Glutamatergic neuron (in vitro differentiated cells): Measurements from ENCODE around the gene ZIC3. TPM values are rescaled to one million over a fixed set of nuclear protein-coding genes. Genes with fewer than 3 reads are reported as not detected.
A peak's percentile ranks its signal among the peaks of the same experiment; 100 is the strongest.

ENCODE experiments used
- DNase-seq: peaks from one replicate; pipeline ENCODE4 v3.0.0; 2022
- H3K27ac Mint-ChIP-seq: one replicate; pipeline ENCODE4 v1.8.0; 2020; ENCODE audit warnings: mild to moderate bottlenecking, mixed read lengths, inconsistent platforms; ENCODE audit not compliant: unreplicated experiment
- H3K27me3 Mint-ChIP-seq: one replicate; pipeline ENCODE4 v1.8.0; 2020; ENCODE audit warnings: mild to moderate bottlenecking, moderate library complexity, mixed read lengths, inconsistent platforms; ENCODE audit not compliant: unreplicated experiment
- H3K36me3 Mint-ChIP-seq: one replicate; pipeline ENCODE4 v1.8.0; 2020; ENCODE audit warnings: mild to moderate bottlenecking, mixed read lengths, inconsistent platforms; ENCODE audit not compliant: unreplicated experiment
- H3K4me1 Mint-ChIP-seq: one replicate; pipeline ENCODE4 v1.8.0; 2020; ENCODE audit warnings: mild to moderate bottlenecking, low read depth, mixed read lengths, inconsistent platforms; ENCODE audit not compliant: unreplicated experiment
- H3K4me3 Mint-ChIP-seq: one replicate; pipeline ENCODE4 v1.8.0; 2020; ENCODE audit warnings: mild to moderate bottlenecking, mixed read lengths, inconsistent platforms; ENCODE audit not compliant: unreplicated experiment
- H3K9me3 Mint-ChIP-seq: one replicate; pipeline ENCODE4 v1.8.0; 2020; ENCODE audit warnings: mild to moderate bottlenecking, moderate library complexity, mixed read lengths, inconsistent platforms; ENCODE audit not compliant: unreplicated experiment
- total RNA-seq: library from RNA; stranded (reverse); fragmentation: NEBNext Ultra II Directional; extraction: Animal tissue kit (Norgen Biotek cat#: 25700); gene quantifications from one replicate; pipeline ENCODE4 v1.2.1, GENCODE V29; 2021; ENCODE audit not compliant: unreplicated experiment
- TF ChIP-seq, protein P1 (sequence below): fragments of 200-600 bp; sonication (generic); IDR thresholded peaks from one replicate; pipeline ENCODE4 v1.5.0; 2021; ENCODE audit not compliant: partially characterized antibody, unreplicated experiment

Gene ZIC3
- total RNA-seq, 1 donor from 2014 or later: 0.69 TPM

DNA sequence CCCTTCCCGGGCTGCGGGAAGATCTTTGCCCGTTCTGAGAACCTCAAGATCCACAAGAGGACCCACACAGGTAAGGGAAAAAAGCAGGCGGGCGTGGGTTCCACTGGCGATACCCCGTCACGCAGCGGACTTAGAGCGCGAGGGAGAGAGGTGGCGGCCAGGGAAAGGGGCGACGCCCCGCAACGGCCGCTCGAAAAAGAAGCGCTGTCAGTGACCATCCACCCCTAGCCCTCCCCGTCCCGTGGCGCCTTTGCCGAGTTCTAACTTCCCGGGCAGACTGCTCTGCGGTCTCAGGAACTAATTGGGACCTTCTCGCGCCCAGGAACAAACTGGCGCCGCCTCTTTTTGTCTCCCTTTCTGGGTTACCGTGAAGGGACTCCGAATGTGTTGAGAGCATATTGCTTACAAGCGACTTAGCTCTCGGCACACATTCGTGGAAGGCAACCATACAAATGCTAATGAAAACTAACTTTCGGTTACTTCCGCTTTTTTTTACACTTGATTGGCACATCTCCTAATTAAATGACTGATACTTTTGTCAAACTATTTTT lies 1.8 kb downstream of the ZIC3 start:
- H3K4me1 Mint-ChIP-seq: peaks cover 3% of the 10 kb centered on the region
- H3K27ac Mint-ChIP-seq: no peak overlapping the region
- peaks cover 13% of the 10 kb centered on the region for H3K27me3 Mint-ChIP-seq
- no peak for DNase-seq
- TF ChIP-seq, protein P1, sequence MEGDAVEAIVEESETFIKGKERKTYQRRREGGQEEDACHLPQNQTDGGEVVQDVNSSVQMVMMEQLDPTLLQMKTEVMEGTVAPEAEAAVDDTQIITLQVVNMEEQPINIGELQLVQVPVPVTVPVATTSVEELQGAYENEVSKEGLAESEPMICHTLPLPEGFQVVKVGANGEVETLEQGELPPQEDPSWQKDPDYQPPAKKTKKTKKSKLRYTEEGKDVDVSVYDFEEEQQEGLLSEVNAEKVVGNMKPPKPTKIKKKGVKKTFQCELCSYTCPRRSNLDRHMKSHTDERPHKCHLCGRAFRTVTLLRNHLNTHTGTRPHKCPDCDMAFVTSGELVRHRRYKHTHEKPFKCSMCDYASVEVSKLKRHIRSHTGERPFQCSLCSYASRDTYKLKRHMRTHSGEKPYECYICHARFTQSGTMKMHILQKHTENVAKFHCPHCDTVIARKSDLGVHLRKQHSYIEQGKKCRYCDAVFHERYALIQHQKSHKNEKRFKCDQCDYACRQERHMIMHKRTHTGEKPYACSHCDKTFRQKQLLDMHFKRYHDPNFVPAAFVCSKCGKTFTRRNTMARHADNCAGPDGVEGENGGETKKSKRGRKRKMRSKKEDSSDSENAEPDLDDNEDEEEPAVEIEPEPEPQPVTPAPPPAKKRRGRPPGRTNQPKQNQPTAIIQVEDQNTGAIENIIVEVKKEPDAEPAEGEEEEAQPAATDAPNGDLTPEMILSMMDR: no peak
- H3K4me3 Mint-ChIP-seq: peak overlapping the region; percentile 84
- no peaks in the 10 kb centered on the region for H3K36me3 Mint-ChIP-seq
- peaks cover 8% of the 10 kb centered on the region for H3K9me3 Mint-ChIP-seq

DNA sequence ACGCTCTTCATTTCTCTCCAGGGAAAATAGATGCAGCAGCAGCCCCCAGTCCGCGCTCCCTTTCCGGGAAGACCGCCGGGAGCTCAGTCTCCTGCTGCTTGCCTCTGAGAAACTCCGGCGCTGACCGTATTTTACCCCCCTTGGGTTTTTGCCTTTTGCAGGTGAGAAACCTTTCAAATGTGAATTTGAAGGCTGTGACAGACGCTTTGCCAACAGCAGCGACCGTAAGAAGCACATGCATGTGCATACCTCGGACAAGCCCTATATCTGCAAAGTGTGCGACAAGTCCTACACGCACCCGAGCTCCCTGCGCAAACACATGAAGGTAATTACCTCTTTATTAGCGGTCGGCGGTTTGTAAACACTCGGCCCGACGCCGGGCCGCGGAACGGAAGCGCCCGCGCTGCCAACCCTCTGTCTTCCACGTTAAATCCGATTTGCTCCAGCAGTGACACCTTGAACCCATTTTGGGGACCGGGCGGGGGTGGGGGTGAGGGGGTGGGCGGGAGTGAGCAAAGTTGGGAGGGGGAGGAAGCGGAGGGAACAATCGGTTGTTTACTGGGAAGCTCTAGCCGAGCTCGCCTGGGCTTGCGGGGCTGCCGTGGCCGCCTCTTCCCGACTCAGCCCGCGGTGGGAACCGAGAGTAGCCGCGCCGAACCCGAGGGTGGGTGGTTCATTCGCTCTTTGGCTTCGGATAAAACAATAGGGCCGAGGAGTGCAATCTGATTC lies 3.0 kb downstream of the ZIC3 start:
- peak overlapping the region; percentile 64 for H3K4me3 Mint-ChIP-seq
- peaks cover 8% of the 10 kb centered on the region for H3K9me3 Mint-ChIP-seq
- TF ChIP-seq, protein P1: no peak
- H3K27me3 Mint-ChIP-seq: peaks cover 9% of the 10 kb centered on the region
- no peak for DNase-seq
- H3K4me1 Mint-ChIP-seq: peaks cover 3% of the 10 kb centered on the region
- H3K36me3 Mint-ChIP-seq: no peaks in the 10 kb centered on the region
- no peak overlapping the region for H3K27ac Mint-ChIP-seq

DNA sequence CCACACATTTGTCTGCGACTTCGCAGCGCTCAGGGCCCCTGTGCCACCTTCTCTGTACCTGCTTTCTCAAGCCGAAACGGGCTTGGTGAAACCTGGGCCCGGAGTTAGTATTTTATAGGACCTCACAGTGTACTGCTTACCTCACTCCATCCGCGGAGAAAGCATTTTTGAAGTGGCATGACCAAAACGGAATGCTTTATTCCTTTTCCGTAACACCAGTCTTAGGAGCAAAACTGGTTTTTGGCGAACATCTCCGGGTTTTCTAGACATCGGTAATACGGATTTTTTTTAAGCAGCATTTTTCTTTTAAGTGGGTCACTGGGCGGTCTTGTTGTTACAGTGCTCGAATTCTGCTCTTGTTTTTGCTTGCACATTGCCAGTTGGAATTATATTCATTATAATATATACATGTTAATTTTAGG lies 3.6 kb downstream of the ZIC3 start:
- DNase-seq: no peak
- Mint-ChIP-seq H3K9me3 (peaks cover 8% of the 10 kb centered on the region), H3K4me1 (peaks cover 3% of the 10 kb centered on the region), H3K27me3 (peaks cover 9% of the 10 kb centered on the region), H3K4me3 (peak overlapping the region; percentile 49), H3K36me3 (no peaks in the 10 kb centered on the region), H3K27ac (no peak overlapping the region)
- TF ChIP-seq, protein P1: no peak

DNA sequence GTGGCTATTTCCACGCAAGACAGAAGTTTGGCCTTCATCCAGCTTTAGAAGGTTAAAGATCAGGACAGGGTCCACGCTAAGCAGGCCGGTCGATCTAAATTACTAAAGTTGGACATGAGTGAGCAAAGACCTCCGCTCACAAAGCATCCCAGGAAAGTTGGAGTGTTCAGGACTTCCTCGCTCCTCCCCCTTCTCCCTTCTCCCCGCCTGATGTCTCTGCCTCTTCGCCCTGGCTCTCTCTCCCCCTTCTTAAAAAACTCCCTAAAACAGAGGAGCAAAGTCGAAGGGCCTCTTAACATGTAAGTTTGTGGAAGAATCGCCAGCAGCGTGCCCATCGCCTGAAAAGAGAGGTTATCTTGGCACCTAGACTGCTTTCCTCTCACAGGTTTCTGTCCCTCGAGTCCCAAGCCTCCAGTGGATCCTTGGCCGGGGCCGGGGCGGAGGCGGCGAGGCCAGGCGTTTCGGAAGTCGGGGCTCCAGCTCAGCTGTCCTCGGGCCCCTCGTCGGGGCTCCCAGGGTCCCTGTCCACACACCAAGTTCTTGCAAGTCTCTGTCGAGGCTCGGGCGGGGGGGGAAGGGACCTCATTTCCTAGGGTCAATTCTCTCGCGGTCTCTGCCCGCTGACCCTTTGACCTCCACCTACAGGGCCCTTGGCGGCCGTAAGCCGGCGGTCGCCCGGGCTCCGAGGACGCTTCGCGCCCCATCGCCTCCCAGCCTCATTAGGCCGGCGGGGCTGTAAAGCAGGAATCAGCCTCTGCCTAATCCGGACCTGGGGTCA lies 7.6 kb downstream of the ZIC3 start:
- Mint-ChIP-seq H3K4me1 (peaks cover 1% of the 10 kb centered on the region), H3K4me3 (no peak overlapping the region), H3K9me3 (peaks cover 3% of the 10 kb centered on the region), H3K36me3 (no peaks in the 10 kb centered on the region), H3K27me3 (peaks cover 8% of the 10 kb centered on the region), H3K27ac (no peak overlapping the region)
- DNase-seq: no peak
- TF ChIP-seq, protein P1: no peak
